Forelimb muscle (tissue), 1 donor: ENCODE results near the gene MAZ. TPM values are rescaled to one million over a fixed set of nuclear protein-coding genes. Genes with fewer than 3 reads are reported as not detected.
"Not testable (repeated sequence)": the region's sequence is repeated elsewhere in the genome, so short reads cannot be mapped to it uniquely, and the experiment has no call there.

Experiments
- DNase-seq: peaks from one replicate; pipeline ENCODE4 v3.0.0-alpha.2; 2013; ENCODE audit warnings: low read depth
- polyA plus RNA-seq: library from polyadenylated mRNA; unstranded; fragments of 120-200 nt; gene quantifications from one replicate; pipeline ENCODE4 v1.2.1, GENCODE V29; 2013; ENCODE audit not compliant: insufficient read length

Gene MAZ
- polyA plus RNA-seq, 1 donor: 228 TPM

DNA sequence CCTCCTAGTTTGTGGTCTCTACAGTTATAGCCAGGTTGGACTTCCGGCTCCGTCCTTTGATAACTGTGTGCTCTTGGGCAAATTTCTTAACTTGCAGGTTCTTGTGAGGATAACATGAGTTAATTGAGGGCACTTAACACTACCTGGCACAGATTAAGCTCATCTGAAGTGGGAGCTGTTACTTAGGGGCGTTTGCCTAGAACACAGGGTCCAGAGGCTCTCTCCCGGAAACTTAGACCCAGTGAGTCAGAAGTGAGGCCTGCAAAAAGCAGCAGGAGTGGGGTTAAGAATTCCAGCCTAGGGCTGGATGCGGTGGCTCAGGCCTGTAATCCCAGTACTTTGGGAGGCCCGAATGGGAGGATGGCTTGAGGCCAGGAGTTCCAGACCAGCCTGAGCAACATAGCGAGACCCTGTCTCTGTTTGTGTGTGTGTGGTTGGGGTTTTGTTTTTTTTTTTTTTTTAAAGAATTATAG is 15.3 kb downstream of the MAZ start:
- DNase-seq: no peak

DNA sequence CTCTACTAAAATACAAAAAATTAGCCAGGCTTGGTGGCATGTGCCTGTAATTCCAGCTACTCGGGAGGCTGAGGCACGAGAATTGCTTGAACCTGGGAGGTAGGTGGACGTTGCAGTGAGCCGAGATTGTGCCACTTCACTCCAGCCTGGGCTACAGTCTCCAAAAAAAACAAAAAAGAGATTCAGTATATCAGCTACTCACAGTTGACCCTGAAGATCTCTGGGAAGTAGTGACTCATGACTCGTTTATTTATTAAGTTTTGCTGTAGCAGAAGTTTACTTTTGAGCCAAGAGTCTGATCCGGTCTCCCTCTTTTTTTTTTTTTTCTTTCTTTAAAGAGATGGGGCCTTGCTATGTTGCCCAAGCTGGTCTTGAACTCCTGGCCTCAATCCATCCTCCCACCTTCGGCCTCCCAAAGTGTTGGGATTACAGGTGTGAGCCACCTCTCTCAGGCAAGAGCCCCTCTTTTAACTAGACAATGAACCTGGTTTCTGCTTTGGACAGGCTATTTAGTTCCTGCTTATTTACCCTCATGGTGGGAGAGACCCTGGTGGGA is 18.3 kb downstream of the MAZ start:
- DNase-seq: no peak

DNA sequence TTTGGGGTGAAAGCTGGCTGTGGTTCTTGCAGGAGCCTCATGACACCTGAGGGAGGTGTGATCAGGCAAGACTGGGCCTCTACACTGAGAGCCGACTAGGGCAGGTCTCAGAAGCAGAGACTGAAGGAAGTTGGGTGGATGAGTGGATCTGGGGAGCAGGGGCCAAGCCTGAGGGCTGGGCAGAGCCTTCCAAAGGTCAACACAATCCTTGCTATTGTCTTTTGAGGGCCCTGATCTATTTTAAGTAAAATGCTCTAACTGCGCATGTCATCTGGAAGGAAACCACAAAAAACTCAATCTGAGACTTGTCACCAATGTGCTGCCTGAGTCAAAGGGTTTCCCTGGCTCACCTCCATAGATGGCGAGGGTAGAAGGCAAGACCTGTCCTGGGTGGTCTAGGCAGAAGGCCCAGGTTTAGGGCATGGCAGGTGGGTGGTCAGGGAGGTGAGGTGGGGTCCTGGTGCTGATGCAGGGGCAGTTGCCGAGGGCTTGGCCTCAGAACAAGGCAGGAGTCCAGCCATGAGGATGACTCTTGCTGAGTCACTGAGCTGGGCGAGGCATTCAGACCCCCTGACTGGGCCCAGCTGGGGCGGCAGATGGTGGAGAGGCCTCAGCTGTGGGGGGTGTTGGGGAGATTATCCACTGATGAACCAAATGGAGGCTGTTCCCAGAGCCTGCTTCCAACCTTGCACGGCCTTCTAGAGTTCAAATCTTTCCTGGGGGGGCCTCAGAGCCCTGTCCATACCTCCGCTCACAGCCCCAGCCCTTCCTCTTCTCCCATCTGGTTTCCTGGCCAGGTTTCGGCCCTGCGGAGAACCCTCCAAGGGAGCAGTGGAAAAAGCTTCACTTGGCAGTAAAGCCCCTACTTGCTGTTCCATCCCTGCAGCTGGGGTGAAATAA is 19.1 kb downstream of the MAZ start:
- no peak for DNase-seq

DNA sequence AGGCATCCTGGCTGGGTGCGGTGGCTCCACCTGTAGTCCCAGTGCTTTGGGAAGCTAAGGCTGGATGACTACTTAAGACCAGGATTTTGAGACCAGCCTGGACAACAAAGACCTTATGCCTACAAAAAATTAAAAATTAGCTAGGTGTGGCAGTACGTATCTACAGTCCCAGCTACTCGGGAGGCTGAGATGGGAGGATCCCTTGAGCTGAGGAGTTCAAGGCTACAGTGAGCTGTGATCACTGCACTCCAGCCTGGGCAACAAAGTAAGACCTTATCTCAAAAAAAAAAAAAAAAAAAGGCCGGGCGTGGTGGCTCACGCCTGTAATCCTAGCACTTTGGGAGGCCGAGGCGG is 20.0 kb downstream of the MAZ start:
- DNase-seq: no peak

DNA sequence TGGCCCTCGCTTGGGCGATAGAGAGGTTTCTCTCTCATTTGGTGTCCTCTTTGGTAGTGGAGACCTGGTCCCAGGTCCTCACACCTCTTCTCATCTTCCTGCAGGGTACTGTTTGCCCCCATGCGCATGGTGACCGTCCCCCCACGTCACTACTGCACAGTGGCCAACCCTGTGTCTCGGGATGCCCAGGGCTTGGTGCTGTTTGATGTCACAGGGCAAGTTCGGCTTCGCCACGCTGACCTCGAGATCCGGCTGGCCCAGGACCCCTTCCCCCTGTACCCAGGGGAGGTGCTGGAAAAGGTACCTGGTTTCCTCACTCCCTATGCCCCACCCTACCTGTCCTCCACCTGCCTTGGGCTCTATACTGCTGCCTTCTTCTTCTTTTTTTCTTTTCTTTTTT is 24.4 kb downstream of the MAZ start:
- DNase-seq: no peak

DNA sequence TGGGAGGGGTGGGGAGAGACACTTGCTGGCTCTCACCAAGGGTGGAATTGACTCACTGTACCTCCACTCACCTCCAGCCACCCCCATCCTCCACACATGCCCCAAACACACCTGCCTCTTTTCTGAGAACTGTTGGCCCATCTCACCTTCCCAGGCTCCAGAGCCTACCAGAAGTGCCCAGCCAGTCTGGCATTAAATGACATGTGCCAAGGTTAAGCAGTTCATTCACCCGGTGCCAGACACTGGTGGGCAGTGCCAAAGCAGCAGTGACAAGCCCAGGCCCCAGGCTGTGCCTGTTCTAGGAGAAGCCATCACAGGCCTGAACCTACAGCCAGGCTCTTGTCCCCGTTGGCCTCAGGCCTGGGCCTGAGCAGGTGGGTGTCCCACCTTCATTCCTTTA is 25.2 kb downstream of the MAZ start:
- no peak for DNase-seq

DNA sequence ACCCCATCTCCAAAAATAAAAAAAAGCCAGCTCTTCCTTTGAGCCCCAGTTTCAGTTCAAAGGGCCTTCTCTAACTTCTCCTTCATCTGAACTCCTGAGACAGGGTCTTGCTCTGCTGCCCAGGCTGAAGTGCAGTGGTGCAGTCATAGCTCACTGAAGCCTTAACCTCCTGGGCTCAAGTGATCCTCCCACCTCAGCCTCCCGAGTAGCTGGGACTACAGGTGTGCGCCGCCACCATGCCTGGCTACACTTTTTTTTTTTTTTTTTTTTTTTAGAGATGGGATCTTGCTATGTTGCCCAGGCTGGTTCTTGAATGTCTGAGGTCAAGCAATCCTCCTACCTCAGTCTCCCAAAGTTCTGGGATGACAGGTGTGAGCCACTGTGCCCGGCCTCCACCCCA is 26.9 kb downstream of the MAZ start:
- DNase-seq: not testable (repeated sequence)

DNA sequence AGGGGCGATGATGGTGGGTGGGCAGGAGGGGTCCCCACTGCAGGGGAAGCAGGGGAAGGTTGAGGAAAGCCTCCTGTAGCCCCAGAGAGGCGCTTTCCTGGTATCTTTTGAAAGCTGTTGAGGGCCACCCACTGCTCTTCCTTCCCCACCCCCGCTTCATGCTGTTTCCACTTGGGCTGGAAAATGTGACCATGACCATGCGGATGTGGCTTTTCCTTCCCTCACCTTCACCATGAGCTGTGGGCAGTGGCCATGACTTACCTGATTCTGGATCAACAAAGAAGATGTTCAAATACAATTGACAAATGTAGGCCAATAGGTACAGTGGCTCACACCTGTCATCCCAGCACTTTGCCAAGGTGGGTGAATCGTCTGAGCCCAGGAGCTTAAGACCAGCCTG is 27.8 kb downstream of the MAZ start:
- DNase-seq: no peak

DNA sequence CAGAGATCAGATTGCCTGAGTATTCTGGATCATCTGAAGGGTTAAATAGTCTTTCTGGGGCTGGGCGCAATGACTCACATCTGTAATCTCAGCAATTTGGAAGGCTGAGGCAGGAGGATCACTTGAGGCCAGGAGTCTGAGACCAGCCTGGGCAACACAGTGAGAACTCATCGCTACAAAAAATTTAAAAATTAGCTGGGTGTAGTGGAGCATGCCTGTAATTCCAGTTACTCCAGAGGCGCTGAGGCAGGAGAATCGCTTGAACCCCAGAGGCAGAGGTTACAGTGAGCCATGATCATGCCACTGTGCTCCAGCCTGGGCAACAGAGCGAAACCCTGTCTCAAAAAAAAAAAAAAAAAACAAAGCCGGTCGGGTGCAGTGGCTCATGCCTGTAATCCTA is 29.6 kb downstream of the MAZ start:
- DNase-seq: no peak

DNA sequence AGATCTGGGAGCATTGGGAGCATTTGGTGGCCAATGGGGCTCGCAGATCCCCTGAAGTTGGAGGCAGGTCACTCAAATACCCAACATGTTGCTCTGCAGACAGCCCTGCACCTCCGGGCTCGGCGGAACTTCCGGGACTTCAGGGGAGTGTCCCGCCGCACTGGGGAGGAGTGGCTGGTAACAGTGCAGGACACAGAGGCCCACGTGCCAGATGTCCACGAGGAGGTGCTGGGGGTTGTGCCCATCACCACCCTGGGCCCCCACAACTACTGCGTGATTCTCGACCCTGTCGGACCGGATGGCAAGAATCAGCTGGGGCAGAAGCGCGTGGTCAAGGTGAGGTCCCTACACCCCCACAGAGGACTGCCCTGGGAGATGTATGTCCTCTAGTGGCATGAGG is 30.3 kb downstream of the MAZ start:
- no peak for DNase-seq

DNA sequence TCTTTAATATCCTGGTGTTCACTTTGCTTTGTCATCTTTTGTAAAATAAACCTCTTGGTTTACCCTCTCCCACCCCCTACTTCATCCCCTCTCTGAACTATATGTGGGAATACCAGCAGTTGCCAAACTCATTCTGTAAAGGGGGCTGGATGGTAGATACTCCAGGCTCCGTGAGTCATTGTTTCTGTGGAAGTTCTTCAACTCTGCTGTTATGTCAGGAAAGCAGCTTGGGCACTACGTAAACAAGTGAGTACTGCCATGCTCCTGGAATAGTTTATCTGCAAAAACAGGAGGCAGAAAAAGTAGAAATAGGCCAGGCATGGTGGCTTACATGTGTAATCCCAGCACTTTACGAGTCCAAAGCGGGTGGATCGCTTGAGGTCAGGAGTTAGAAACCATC is 31.5 kb downstream of the MAZ start:
- no peak for DNase-seq

DNA sequence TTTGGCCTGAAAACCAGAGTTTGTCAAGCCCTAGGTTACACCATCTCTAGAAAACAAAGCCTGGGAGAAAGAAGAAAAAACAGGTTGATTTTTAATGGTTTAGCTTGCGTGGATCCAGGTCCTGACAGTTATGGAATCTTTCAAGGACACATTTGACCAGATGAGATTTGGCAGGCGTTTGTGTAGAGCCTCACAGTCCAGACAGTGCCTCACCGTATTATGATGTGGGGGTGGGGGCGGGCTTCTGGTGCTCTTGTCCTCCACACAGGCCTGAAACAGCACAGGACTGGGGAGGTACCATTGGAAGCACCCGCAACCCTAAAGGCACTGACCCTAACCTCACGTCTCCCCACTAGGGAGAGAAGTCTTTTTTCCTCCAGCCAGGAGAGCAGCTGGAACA is 33.5 kb downstream of the MAZ start:
- no peak for DNase-seq

DNA sequence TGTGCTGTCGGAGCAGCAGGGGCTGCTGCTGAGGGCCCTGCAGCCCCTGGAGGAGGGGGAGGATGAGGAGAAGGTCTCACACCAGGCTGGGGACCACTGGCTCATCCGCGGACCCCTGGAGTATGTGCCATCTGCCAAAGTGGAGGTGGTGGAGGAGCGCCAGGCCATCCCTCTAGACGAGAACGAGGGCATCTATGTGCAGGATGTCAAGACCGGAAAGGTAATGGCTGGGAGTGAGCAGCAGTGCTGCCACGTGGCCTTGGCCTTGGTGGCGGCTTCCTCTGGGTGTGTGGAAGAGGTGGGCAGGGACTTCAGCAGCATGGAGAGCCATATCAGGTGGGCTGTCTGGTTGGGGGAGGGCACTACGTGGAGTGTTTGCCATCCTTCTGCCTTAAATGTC is 33.9 kb downstream of the MAZ start:
- DNase-seq: no peak

DNA sequence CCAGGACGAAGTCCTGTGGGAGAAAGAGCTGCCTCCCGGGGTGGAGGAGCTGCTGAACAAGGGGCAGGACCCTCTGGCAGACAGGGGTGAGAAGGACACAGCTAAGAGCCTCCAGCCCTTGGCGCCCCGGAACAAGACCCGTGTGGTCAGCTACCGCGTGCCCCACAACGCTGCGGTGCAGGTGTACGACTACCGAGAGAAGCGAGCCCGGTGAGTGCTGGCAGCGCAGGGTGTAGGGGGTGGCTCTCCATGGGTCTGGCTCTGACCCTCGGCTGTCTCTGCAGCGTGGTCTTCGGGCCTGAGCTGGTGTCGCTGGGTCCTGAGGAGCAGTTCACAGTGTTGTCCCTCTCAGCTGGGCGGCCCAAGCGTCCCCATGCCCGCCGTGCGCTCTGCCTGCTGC is 35.3 kb downstream of the MAZ start:
- DNase-seq: no peak

DNA sequence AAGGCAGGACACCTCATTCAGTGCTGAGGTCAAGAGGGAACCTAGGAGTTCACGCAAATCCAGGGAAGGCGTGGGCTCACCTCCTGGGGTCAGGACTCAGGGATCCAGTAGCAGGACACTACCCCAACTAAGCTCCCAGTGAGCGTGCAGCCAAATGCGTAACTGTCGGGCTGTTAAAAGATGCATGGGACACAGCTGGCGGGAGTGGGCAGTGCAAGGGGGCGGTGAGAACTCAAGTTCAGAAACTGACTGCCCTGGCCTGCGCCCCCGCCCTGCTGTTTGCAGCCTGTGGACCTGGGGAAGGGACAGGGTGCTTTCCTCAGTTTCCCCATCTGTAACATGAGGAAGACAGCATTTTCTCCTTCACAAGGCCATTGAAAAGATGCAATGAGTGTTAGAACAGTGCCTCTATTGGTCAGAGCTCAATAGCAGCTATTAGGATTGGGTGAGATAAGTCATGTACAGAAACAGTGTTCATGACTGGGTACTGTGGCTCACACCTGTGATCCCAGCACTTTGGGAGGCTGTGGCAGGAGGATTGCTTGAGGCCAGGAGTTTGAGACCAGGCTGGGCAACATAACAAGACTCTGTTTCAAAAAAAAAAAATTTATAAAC is 36.5 kb downstream of the MAZ start:
- DNase-seq: no peak

DNA sequence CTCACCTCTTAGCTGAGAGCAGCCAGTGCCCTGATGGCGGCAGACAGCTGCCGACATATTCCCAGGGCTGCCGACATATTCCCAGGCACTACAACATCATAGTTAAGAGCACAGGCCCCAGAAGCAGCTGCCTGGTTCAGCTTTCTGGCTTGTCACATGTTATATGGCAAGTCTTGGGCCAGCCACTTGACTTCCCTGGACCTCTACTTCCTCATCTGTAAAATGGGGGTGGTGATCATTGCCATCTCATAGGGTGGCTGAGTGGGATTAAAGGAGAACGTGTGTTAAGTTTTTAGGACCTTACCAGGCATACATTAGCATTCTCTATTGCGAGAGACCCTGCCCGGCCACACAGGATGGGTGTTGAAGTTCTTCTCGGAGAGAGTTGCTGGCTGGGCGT is 37.6 kb downstream of the MAZ start:
- DNase-seq: no peak

DNA sequence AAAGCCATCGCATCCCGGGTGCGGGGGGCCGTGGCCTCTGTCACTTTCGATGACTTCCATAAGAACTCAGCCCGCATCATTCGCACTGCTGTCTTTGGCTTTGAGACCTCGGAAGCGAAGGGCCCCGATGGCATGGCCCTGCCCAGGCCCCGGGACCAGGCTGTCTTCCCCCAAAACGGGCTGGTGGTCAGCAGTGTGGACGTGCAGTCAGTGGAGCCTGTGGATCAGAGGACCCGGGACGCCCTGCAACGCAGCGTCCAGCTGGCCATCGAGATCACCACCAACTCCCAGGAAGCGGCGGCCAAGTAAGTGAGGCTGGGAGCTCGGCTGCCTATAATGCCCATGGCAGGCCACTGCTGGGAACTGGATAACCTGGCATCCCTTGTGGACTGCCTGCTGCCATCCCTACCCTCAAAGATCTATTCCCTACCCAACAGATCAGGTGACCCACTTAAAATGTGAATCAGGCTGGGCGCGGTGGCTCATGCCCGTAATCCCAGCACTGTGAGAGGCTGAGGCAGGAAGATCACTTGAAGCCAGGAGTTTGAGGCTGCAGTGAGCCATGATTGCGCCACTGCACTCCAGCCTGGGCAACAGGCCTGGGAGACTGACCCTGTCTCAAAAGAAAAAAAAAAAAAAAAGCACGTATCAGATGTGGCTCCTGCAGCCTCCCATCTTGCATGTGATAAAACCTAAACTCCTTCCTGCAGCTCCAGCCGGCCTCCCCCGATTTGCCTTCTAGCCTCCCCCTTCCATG is 38.4 kb downstream of the MAZ start:
- DNase-seq: no peak

DNA sequence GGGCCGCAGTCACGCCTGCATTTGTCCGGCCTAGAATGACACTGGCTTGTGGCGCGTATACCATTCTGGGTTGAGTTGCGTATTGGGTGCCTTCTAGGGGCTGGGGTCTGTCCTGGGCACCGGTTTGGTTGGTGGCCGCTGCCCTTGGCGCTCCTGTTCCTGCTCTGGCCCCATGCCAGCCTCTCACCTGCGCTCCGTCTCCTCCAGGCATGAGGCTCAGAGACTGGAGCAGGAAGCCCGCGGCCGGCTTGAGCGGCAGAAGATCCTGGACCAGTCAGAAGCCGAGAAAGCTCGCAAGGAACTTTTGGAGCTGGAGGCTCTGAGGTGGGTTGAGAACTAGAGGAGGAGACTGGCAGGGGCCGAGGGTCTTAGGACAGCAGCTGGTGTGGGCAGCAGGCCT is 39.3 kb downstream of the MAZ start:
- DNase-seq: no peak

DNA sequence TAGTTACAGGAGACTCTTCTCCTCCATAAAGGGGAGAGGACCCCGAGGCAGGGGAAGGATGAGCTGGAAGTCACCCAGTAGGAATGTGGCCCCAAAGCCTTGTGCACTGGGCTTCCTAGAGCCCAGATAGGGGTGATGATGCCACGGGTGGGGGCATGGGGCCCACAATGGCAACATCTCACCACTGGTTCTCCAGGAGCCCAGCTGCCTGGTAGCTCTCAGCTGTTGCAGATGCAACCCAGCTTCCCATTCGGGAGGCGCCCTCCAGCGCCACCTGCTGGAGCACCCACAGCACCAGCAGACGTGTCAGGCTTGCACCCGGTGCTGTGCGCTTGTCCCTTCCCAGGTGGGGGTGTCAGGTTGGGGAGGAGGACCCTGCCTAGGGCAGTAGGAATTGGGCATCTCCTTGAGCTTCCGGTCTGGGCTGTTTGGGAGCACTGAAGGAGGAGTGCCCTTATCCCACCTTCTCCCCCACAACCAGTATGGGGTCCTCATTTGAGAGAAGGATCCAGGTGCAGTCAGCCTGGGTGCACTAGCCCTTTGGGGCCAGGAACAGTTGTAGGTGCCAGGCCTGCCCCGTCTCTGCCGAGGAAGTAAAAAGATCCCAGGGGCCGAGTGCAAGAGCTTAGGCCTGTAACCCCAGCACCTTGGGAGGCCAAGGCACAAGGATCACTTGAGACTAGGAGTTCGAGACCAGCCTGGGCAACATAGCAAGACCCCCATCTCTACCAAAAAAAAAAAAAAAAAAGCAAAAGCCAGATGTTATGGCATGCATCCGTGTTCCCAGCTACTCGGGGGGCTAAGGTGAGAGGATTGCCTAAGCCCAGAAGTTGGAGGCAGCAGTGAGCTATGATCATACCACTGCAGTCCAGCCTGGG is 42.3 kb downstream of the MAZ start:
- DNase-seq: no peak

DNA sequence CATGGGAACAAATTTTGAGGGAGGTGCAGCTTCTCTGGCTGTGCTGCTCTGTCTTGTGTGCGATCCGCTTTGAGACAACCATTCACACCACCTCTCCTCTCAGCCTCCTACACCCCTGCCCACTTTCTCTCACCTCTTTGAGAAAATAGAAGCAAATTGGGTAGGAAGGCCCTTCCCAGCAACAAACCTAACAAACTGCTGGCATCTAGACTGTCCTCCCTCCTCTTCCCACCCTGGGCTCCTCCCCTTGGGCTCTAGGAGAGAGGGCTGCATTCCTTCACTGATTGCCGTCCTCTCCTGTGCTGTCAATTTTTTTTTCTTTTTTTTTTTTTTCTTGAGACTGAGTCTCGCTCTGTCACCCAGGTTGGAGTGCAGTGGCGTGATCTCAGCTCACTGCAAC is 43.2 kb downstream of the MAZ start:
- no peak for DNase-seq

DNA sequence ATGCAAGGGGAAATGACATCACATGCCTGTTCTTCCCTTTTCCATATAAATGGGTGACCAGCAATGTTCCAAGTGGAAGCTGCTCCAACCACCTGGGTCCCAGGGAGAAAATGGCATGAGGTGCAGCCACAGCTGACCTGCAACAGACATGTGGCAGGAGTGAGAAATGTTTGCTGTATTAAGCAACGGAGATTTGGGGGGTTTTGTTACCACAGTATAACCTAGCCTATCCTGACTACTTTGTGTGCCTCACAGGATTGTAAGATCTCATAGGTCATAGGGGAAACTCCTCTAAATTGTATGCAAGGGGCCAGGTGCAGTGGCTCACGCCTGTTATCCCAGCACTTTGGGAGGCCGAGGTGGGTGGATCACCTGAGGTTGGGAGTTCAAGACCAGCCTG is 44.7 kb downstream of the MAZ start:
- no peak for DNase-seq
